ENCODE measurements around the gene METTL15.
"Not testable (repeated sequence)": the region's sequence is repeated elsewhere in the genome, so short reads cannot be mapped to it uniquely, and the experiment has no call there.

The METTL15 gene

DNA sequence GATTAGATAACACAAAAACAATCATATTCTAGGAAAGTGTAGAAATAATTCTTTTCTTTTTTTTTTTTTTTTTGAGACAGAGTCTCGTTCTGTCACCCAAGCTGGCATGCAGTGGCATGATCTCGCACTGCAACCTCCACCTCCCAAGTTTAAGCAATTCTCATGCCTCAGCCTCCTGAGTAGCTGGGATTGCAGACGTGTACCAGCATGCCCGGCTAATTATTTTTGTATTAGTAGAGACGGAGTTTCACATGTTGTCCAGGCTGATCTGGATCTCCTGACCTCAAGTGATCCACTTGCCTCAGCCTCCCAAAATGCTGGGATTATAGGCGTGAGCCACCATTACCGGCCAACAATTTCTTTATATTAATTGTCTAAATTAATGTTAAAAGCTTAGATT, 182.8 kb downstream of the METTL15 start:
- DNase-seq (ENCODE audit: low read depth in 2 of 2): not testable (repeated sequence)

DNA sequence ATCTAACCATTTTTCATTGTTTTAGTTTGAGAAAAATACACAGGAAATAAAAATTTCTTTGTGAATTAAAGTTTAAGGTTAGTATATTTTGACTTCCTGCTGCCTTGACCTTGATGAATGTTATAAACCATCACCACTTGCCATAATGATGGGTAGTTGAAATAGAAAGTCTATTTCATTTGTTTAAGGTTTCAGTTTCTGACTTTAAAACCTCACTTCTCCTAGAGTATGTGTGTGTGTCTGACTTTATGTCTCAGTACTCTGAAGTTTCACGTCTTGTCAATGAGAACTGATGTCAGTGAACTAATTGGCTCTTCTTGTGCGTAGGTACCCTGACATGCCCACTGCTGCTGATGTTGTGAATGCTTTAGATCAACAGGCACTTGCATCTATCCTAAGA, 188.2 kb downstream of the METTL15 start:
- DNase-seq (ENCODE audit: low read depth in 2 of 2): no peak

DNA sequence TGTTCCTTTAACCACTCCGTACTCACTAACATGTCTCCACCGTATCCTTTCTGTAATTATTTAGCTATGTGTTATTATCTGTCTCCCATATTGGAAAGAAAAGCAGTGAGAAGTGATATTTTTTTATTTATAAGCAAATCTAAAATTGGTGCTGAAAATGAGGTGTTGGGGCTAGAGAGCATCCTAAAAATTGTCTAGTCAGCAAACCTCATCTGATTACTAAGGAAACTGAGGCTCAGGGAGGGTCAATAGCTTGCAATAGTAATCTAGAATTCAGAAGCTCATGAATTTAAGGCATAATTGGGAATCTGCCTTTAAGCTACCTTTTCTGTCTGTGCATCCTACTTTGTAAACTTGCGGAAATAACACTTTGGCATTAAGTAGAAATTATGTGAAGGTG, 190.0 kb downstream of the METTL15 start:
- DNase-seq (ENCODE audit: low read depth in 2 of 2): no peak

DNA sequence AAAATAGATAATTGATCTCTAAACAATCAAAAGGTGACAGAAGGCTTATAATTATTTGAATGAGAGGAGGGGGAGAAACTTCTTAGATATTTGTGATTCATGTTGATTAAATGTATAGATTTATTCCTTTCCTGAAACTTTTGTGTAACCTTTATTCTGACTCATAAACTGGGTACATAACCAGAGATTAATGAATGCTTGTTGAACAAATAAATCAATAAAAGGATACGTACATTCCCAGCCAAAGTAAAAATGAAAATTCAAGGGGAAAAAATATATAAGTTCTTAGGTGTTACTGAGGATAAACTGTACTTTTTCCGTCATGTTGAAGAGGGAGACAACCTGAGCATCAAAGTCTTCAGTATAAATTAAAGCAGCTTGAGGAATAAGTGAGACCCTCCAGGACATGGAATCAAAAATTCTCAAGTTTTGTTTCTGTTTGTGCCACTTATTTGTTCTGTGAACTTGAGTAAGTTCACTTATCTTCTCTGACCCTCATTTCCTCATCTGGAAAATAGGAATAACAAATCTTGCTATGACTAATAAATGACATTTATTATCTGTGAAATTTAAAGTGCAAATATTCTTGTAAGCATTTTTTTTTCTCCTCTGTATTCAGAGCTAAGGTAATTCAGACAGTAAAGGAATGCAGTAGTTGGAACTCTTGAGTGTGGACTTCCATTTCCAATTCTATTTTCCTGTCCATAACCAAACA, 195.4 kb downstream of the METTL15 start:
- no peak for DNase-seq (ENCODE audit: low read depth in 2 of 2)

DNA sequence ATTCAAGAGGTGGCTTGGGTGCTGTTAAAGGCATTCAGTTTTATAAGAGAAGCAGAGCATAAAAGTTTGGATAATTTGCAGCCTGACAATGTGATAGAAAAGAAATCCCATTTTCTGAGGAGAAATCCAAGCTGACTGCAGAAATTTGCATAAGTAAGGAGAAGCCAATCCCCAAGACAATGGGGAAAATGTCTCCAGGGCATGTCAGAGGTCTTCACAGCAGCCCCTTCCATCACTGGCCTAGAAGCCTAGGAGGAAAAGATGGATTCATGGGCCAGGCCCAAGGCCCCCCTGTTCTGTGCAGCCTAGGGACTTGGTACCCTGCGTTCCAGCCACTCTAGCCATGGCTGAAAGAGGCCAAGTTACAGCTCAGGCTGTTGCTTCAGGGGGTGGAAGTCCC, 207.3 kb downstream of the METTL15 start:
- DNase-seq (ENCODE audit: low read depth in 2 of 2): no peak

DNA sequence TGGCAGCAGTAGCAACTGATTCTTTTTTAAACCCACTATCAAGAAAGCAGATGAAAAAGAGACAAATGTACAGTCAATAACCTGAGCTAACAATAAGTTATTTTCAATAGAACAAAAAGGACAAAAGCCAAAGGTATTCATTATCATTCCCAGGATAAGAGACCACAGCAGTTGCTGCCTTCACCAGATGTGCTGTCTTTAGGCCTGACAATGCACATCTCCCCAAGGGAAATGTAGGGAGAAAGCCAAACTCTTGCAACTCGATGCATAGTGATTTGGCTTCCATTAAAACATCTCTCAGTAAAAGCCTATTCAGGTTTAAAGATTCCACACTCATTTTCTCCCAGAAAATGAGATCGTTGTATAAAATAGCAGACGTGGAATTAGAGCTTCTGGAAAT, 210.7 kb downstream of the METTL15 start:
- DNase-seq (ENCODE audit: low read depth in 2 of 2): no peak

DNA sequence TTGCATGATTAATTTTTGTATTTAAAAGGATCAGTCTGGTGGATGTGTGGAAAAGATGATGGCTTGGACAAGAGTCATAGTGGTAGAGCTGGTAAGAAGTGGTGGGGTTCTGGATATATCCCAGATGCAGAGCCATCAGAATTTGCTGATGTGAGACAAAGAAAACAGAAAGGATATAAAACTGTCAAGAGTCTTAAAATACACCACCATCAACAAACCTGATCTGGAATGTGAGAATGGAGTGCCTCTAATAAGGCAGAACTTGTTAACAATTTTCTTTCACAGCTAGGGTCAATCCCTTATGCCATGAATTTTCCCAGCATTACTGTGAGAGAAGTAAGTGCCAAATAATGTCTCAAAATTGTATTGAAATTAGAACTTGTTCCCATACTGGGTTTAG, 215.4 kb downstream of the METTL15 start:
- no peak for DNase-seq (ENCODE audit: low read depth in 2 of 2)

DNA sequence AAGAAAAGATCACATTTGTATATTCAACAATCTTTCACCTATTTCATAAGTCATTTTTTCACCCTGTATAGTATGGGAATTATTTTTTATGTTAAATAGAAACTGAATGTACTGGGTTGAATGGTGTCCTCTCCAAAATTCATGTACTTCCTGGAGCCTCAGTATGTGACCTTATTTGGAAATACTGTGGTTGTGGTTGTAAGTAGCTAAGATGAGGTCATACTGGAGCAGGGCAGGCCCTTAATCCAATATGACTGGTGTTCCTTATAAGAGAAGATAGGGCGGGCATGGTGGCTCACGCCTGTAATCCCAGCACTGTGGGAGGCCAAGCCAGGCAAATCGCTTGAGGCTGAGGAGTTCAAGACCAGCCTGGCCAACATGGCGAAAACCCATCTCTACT, 224.2 kb downstream of the METTL15 start:
- DNase-seq (ENCODE audit: low read depth in 2 of 2): not testable (repeated sequence)

DNA sequence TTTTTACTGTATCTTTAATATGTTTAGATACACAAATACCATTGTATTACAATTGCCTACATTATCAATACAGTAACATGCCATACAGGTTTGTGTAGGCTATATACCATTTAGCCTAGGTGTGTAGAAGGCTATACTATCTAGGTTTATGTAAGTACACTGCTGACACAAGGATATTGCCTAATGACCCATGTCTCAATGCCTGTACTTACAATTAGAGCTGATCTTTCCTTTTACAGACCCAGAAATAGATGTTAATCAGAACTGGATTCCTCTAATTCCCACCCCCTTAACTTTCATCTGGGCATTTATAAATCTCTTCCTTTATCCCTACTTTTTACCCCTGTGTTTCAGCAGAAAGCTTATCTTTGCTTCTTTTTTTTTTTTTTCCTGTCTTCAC, 229.5 kb downstream of the METTL15 start:
- DNase-seq (ENCODE audit: low read depth in 2 of 2): no peak

DNA sequence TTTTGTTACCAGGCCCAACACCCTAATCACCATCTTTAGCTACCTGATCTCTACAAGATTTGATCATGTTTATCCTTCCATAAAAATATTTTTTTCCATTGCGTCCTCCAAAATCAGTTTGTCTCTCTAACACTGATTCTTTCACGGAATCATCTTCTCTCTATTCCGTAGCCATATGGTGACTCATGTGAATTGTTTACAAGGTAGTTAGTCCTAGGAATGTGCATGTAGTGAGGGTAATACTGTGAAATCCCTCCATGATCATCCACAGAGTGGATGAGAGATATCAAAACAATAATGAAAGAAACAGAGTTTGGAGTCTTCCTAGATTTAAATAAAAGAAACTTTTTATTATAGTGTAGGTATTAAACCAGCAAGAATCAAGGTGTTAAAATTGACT, 230.2 kb downstream of the METTL15 start:
- no peak for DNase-seq (ENCODE audit: low read depth in 2 of 2)

DNA sequence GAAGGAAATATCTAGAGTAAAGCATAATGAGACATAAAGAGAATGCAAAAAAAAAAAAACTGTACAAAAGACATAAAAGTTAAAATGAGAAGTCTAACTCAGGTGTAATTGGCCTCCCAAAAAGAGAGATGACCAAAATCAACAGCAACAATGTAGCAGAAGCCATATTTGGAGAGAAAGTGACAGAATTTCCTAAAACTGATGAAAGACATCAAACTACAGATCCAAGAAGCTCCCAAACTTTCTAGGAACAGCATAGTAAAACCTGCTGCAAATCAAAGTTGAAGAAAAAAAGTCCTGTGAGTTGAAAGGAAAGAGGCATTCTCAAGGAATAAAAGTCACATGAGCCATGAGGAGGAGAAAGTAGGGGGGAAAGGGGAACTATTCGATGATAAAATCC, 231.3 kb downstream of the METTL15 start:
- no peak for DNase-seq (ENCODE audit: low read depth in 2 of 2)

DNA sequence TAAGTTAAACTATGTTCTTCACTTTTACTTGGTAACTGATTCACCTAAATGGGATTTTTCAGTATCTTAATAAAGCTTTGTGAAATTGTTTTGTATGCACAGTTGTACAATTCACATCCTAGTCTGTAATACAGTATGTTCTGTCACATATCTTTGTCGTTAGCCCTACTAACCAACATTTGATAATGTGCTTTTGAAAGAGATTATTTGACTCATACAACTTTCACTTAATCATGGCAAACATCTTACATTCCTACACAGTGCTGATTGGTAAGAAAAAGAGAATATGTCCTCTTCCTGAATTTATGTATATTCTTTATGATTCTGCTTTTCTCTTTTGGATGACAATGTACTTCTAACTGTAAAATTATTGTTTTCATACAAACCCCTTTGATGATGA, 234.5 kb downstream of the METTL15 start:
- no peak for DNase-seq (ENCODE audit: low read depth in 2 of 2)

DNA sequence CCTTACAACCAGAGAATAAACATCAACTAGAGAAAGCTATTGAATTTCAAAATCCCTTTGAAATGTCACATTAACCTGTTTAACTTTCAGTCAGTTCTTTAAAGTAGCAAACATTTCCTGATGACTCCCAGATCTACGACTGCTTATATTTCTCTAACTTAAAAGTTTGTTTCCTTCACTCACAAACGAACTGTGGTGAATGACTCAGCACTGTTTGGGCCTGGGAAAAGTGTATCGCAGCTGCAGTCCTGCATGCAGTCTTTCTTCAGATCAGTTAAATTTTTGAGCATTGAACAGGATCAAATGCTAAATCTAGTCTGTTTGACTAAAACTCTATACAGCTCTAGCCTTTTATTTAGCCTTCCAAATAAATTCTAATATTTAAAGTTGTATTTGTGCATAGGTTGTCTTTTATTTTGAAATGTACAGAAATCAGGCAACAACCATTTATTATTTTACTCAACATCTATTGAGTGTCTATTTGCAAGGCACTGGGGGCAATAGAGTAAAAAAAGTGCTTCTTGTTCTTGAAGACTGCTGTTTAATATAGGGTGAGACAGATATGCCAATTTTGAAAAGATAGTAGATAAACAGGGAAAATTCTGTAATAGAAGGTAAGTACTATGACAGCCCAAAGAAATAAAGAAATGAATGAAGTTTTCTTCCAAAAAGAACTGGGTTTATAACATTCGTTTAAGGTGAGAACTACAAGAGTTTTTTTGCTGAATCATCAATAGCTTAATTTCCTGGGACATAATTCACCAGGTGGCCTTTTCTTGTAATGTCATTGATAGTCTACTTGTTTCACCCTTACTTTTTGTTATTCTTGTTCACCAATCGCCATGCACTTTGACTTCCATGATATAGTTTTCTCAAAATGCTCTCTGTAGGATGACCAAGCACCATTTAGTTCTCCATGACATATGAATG, 235.4 kb downstream of the METTL15 start:
- no peak for DNase-seq (ENCODE audit: low read depth in 2 of 2)

DNA sequence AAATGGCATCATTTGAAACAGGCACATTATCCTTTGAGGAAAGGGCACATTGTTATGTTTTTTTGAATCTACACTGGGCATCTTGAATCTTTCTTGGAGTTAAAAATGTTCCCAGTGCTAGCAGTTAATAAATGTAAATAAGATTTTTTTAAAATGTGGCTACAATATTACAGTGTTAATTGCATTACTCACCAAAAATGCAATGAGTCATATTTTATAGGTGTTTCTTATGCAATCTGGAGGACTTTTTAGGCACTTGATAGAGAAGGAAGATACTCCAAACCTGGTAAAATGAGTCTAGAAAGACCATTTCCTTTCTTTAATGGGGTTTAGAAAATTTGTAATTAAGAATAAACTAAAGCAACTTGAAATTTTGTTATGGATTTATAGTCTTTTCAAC, 238.0 kb downstream of the METTL15 start:
- no peak for DNase-seq (ENCODE audit: low read depth in 2 of 2)

DNA sequence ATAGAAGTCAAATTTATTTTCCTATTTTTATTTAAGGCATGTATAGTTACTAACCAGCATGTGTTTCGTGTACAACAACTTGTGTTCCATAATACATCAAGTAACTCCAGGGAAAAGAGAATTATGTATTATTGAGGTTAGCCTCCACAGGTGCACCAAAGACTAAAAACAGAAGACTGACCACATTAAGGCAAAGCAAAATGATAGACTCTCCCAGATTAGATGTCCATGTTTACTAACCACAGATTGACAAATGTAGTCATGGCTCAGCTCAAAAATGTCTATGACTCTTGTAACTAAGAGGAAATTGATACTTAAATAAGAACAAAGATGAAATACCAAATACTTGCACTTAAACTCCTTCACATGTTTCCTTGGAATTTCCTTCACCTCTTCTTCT, 238.5 kb downstream of the METTL15 start:
- DNase-seq (ENCODE audit: low read depth in 2 of 2): no peak

DNA sequence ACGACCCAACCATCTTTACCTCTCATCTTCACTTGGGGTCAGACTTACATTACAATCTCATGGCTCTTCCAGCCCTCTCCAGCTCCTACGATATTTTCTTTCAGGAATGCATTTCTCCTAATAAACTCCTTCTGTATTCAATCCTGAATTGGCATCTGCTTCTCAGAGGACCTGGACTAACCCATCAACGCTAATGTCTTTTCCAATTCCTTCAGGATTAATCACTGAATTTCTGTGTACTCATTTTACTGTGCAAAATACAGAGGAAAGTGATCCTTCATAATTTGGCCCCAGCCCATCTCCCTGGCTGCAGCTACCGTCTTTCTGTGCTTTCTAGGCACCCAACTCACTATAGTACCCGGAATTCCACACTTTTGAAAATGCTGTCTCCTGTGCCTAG, 239.2 kb downstream of the METTL15 start:
- DNase-seq (ENCODE audit: low read depth in 2 of 2): no peak

DNA sequence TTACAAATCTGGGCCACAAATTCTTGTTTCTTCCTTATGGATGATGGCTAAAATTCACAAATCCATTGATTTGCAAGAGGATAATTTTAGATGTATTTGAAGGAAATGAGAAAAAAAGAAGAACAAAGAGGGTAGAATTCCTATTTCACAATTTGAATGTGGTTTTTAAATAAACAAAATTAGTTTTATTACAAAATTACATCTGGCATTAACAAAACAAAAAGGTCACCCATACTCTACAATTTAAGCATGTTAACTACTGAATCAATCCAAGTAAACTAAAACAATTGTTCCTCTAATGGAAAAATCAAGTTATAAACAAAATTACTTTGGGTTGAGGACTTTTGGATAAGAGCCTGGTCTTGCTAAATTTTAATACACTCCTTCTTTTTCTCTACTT, 242.0 kb downstream of the METTL15 start:
- no peak for DNase-seq (ENCODE audit: low read depth in 2 of 2)

DNA sequence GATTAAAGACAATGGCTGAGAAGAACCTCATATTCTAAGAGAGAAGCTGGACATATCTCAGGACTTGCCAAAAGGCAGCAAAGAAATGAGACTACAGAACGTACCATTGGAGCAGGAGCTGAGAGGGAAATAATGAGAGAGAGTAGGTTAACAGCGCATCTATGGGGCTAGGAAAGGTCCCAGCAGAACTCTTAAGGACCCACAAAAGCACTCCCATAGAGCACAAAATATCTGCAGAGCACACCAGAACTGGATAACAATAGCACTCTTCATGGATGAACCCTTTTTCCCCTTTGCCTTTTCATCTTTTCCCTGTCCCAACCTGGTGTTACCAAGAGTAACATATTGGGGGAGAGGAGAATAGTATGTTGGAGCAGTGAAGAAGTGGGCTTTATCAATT, 245.8 kb downstream of the METTL15 start:
- DNase-seq (ENCODE audit: low read depth in 2 of 2): no peak

DNA sequence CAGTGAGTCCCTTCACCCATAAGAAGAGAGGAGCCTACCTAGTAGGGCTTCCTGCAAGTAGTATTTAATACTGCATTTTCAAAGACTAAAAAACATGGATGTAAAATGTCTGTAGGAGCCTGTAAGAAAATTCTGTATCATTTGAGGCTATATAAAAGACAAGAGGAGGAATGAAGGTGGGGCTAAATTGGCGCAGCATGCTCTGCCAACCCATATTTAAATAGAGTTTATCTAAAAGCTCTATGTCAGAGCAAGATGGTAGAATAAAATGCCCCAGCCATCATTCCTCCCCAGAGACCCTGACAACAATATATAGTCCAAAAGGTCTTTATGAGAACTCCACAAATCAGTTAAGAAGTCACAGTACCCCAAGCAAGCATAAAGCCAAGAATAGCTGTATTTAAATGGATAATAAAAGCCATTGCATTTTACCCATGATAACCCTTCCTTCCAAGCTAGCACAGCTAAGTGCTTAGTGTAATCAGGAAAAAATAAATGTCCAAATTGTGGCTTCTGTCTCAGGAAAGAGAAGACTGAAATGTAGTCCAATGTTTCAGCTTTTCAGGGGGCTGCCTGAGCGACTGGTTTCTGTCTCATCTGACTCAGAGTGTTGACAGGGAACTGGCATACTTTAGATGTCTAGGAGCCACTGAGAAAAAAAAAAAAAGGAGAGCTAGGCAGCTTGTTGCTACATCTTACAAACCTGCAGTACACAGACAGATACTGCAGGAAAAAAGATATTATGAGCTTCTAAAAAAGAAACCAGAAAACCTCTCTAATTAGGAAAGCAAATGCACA, 258.6 kb downstream of the METTL15 start:
- no peak for DNase-seq (ENCODE audit: low read depth in 2 of 2)

DNA sequence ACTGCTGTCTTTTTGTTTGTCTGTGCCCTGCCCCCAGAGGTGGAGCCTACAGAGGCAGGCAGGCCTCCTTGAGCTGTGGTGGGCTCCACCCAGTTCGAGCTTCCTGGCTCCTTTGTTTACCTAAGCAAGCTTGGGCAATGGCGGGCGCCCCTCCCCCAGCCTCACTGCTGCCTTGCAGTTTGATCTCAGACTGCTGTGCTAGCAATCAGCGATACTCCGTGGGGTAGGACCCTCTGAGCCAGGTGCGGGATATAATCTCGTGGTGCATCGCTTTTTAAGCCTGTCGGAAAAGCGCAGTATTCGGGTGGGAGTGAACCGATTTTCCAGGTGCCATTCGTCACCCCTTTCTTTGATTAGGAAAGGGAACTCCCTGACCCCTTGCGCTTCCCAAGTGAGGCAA, 269.9 kb downstream of the METTL15 start:
- not testable (repeated sequence) for DNase-seq (ENCODE audit: low read depth in 2 of 2)

Data from stimulated activated CD8-positive, alpha-beta memory T cell treated with anti-CD3 and anti-CD28 coated beads, Interleukin-7, amount 100 ng/mL, for 1 hour (primary cell).